HCT116 (cell line): ENCODE results near the gene B4GALNT2. TPM values are rescaled to one million over a fixed set of nuclear protein-coding genes. Genes with fewer than 3 reads are reported as not detected.

ENCODE experiments used
- ATAC-seq: fragments of 200-7000 bp; cut with Tn5 transposase; 2 replicates; pipeline ENCODE4 v1.9.1; 2020; ENCODE audit warnings: mild to moderate bottlenecking, moderate library complexity
- BruUV-seq: library from RNA; stranded (reverse); fragments of 400-500 nt; replicated peaks from 2 replicates; lab custom pipeline; 2021; lab: Mats Ljungman, UMichigan
- CTCF ChIA-PET: fragments of 300-600 bp; sonication (Branson Sonifier 250); formaldehyde crosslinking; loops from one replicate; lab custom pipeline; 2021; ENCODE audit warnings: antibody characterized with exemption; lab: Charles Lee
- POLR2A ChIA-PET: fragments of 300-600, 350-600 bp; sonication (Branson Sonifier 250); formaldehyde crosslinking; loops from one replicate; lab custom pipeline; 2021; ENCODE audit warnings: antibody characterized with exemption; lab: Charles Lee
- RAD21 ChIA-PET, 2 experiments: fragments of 300-600 bp; sonication (Branson Sonifier 250); formaldehyde crosslinking; loops; one replicate each; lab custom pipeline; 2023; ENCODE audit warnings: low total read pairs in 2 of 2; ENCODE audit not compliant: uncharacterized antibody in 2 of 2, unreplicated experiment in 2 of 2, low non-redundant PET in 1 of 2; lab: Charles Lee
- DNase-seq: peaks from one replicate; pipeline ENCODE4 v3.0.0-alpha.2; 2010; ENCODE audit warnings: low read depth, low spot score
- H2AFZ ChIP-seq: fragments of 200-600 bp; shearing (Covaris generic), sonication (generic); 2 replicates; pipeline ENCODE4 v1.6.1; 2017; ENCODE audit warnings: low read depth, mixed run types, mixed read lengths, antibody characterized with exemption, low read length; ENCODE audit not compliant: poor library complexity, severe bottlenecking
- H3K27ac ChIP-seq: 2 replicates; pipeline ENCODE4 v1.5.1; 2012; ENCODE audit warnings: low read depth, low read length
- H3K27me3 ChIP-seq: fragments of 200-600 bp; sonication (generic); 2 replicates; pipeline ENCODE4 v1.6.1; 2016; ENCODE audit warnings: mixed run types, low read length, mixed read lengths; ENCODE audit not compliant: insufficient read depth
- H3K36me3 ChIP-seq, 2 experiments: fragments of 200-500 bp in 1 of 2; fragments of 200-600 bp in 1 of 2; sonication (Bioruptor generic) in 1 of 2; sonication (generic) in 1 of 2; 2 replicates each; pipeline versions ENCODE4 v1.5.1 to v1.6.1; 2014 to 2016; ENCODE audit warnings: low read length in 2 of 2, inconsistent platforms in 1 of 2, mixed read lengths in 1 of 2, mixed run types in 1 of 2; ENCODE audit not compliant: insufficient read depth in 2 of 2, control insufficient read depth in 1 of 2
- H3K4me1 ChIP-seq, 2 experiments: fragments of 200-600 bp in 1 of 2; sonication (generic) in 1 of 2; 2 replicates each; pipeline versions ENCODE4 v1.5.1 to v1.6.1; 2012 to 2017; ENCODE audit warnings: low read length in 2 of 2, inconsistent platforms in 1 of 2, mild to moderate bottlenecking in 1 of 2, mixed read lengths in 1 of 2, mixed run types in 1 of 2, moderate library complexity in 1 of 2; ENCODE audit not compliant: insufficient read depth in 2 of 2, control insufficient read depth in 1 of 2
- H3K4me2 ChIP-seq: fragments of 200-600 bp; sonication (generic); 2 replicates; pipeline ENCODE4 v1.6.1; 2017; ENCODE audit warnings: mixed run types, low read length, mixed read lengths
- H3K4me3 ChIP-seq, 2 experiments: fragments of 200-600 bp in 1 of 2; sonication (generic) in 1 of 2; replicated peaks in 1 of 2; 2 replicates each; pipeline ENCODE4 v1.5.1; 2011 to 2016; ENCODE audit warnings: low read length in 2 of 2, control low read depth in 1 of 2, low read depth in 1 of 2, mild to moderate bottlenecking in 1 of 2, mixed read lengths in 1 of 2, mixed run types in 1 of 2
- H3K79me2 ChIP-seq: fragments of 200-600 bp; sonication (generic); 2 replicates; pipeline ENCODE4 v1.6.1; 2017; ENCODE audit warnings: mild to moderate bottlenecking, mixed run types, low read length, moderate library complexity, mixed read lengths; ENCODE audit not compliant: insufficient read depth
- H3K9ac ChIP-seq: fragments of 200-600 bp; sonication (generic); 2 replicates; pipeline ENCODE4 v1.6.1; 2016; ENCODE audit warnings: low read length, mixed read lengths
- H3K9me2 ChIP-seq: fragments of 200-600 bp; sonication (generic), shearing (Covaris generic); 2 replicates; pipeline ENCODE4 v1.6.1; 2017; ENCODE audit warnings: mixed run types, mild to moderate bottlenecking, moderate library complexity; ENCODE audit not compliant: insufficient read depth
- H3K9me3 ChIP-seq, 2 experiments: fragments of 200-500 bp in 1 of 2; fragments of 200-600 bp in 1 of 2; sonication (Bioruptor generic) in 1 of 2; sonication (generic) in 1 of 2; 2 replicates each; pipeline ENCODE4 v1.6.1; 2014 to 2017; ENCODE audit warnings: low read length in 2 of 2, mixed read lengths in 2 of 2, inconsistent platforms in 1 of 2, low read depth in 1 of 2, mild to moderate bottlenecking in 1 of 2, mixed run types in 1 of 2, moderate library complexity in 1 of 2; ENCODE audit not compliant: control insufficient read depth in 1 of 2, insufficient read depth in 1 of 2
- H4K20me1 ChIP-seq: fragments of 200-600 bp; sonication (generic), shearing (Covaris generic); 2 replicates; pipeline ENCODE4 v1.6.1; 2017; ENCODE audit warnings: mixed run types, mild to moderate bottlenecking, moderate library complexity; ENCODE audit not compliant: insufficient read depth
- CBX3 ChIP-seq: IDR thresholded peaks from 2 replicates; pipeline ENCODE4 v1.6.1; 2012; ENCODE audit warnings: low read depth
- CEBPB ChIP-seq: IDR thresholded peaks from 2 replicates; pipeline ENCODE4 v1.6.1; 2012; ENCODE audit warnings: low read depth
- EGR1 ChIP-seq: IDR thresholded peaks from 2 replicates; pipeline ENCODE4 v1.6.1; 2012; ENCODE audit warnings: low read depth
- ELF1 ChIP-seq: IDR thresholded peaks from 2 replicates; pipeline ENCODE4 v1.6.1; 2012; ENCODE audit warnings: low read depth, borderline replicate concordance
- EZH2 ChIP-seq: fragments of 200-600 bp; sonication (generic); IDR thresholded peaks from 2 replicates; pipeline ENCODE4 v1.6.1; 2017; ENCODE audit warnings: antibody characterized with exemption, mixed run types
- EZH2phosphoT487 ChIP-seq: fragments of 200-600 bp; IDR thresholded peaks from 2 replicates; pipeline ENCODE4 v1.6.1; 2018; ENCODE audit warnings: antibody characterized with exemption, borderline replicate concordance
- FOSL1 ChIP-seq: IDR thresholded peaks from 2 replicates; pipeline ENCODE4 v1.6.1; 2012; ENCODE audit warnings: low read depth
- JUND ChIP-seq: IDR thresholded peaks from 2 replicates; pipeline ENCODE4 v1.6.1; 2012
- POLR2A ChIP-seq: IDR thresholded peaks from 2 replicates; pipeline ENCODE4 v1.7.0; 2011; ENCODE audit warnings: borderline replicate concordance; ENCODE audit not compliant: insufficient read depth, insufficient read length; ENCODE audit errors: extremely low read depth
- POLR2AphosphoS5 ChIP-seq: IDR thresholded peaks from 2 replicates; pipeline ENCODE4 v1.6.1; 2011; ENCODE audit warnings: mild to moderate bottlenecking, low read depth, low read length, moderate library complexity
- RAD21 ChIP-seq: IDR thresholded peaks from 2 replicates; pipeline ENCODE4 v1.6.1; 2012; ENCODE audit warnings: low read depth, mild to moderate bottlenecking
- SIN3A ChIP-seq: IDR thresholded peaks from 2 replicates; pipeline ENCODE4 v1.6.1; 2012; ENCODE audit warnings: low read depth
- SRF ChIP-seq: IDR thresholded peaks from 2 replicates; pipeline ENCODE4 v1.6.1; 2012; ENCODE audit warnings: low read depth
- TCF7L2 ChIP-seq: IDR thresholded peaks from 2 replicates; pipeline ENCODE4 v1.7.0; 2011; ENCODE audit warnings: borderline replicate concordance, inconsistent platforms; ENCODE audit not compliant: insufficient read depth, insufficient read length; ENCODE audit errors: extremely low read depth
- YY1 ChIP-seq: IDR thresholded peaks from 2 replicates; pipeline ENCODE4 v1.6.1; 2011; ENCODE audit warnings: low read length, low read depth, moderate library complexity, mild to moderate bottlenecking; ENCODE audit not compliant: insufficient replicate concordance; ENCODE audit errors: extremely low read depth
- ZFX ChIP-seq: fragments of 450-650 bp; IDR thresholded peaks from 2 replicates; pipeline ENCODE4 v1.6.1; 2017
- ZNF274 ChIP-seq: fragments of 200-500 bp; sonication (Bioruptor generic); IDR thresholded peaks from 2 replicates; pipeline ENCODE4 v1.6.1; 2014; ENCODE audit warnings: mild to moderate bottlenecking, low read depth, low read length, inconsistent platforms
- intact Hi-C: fragments of 100-400 bp; cut with micrococcal nuclease; formaldehyde crosslinking; loops from 2 replicates; pipeline ENCODE4 v1.10.0; 2022
- total RNA-seq: library from RNA; stranded (reverse); gene quantifications from one replicate; pipeline ENCODE4 v1.2.1, GENCODE V29; 2021; ENCODE audit not compliant: unreplicated experiment
- TF ChIP-seq, protein P1 (sequence below), 3 experiments: fragments of 200-600 bp in 1 of 3; sonication (generic) in 1 of 3; IDR thresholded peaks in 2 of 3; conservative IDR thresholded peaks in 1 of 3; 2 replicates each; pipeline ENCODE4 v1.5.1; 2012 to 2017; ENCODE audit warnings: low read depth in 2 of 3, low read length in 2 of 3, antibody characterized with exemption in 1 of 3, borderline replicate concordance in 1 of 3, control low read depth in 1 of 3, mild to moderate bottlenecking in 1 of 3, mixed read lengths in 1 of 3, mixed run types in 1 of 3, moderate library complexity in 1 of 3; ENCODE audit not compliant: insufficient read depth in 1 of 3
- TF ChIP-seq, protein P2 (sequence below): IDR thresholded peaks from 2 replicates; pipeline ENCODE4 v1.6.1; 2012; ENCODE audit warnings: low read depth
- TF ChIP-seq, protein P3 (sequence below): IDR thresholded peaks from 2 replicates; pipeline ENCODE4 v1.6.1; 2012

Gene B4GALNT2
- total RNA-seq, 1 experiment from 2014 or later = not detected

DNA sequence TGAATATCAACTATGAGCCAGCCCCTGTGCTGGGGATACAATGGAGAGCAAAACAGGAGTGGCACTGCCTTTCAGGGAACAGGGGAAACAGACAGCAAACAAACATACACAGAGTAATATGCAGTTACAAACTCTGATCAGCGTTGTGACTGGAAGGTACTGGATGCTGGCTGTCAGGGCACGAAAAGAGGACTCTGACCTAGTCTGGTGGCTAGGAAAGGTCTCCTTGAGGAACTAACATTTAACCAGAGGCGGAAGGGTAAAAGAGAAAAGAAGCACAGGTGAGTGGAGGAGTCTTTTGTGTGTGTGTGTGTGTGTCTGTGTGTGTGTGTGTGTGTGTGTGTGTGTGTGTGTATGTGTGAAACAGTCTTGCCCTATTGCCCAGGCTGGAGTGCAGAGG, 12.4 kb upstream of the B4GALNT2 start:
- RAD21 ChIA-PET = no interaction called here
- no peaks in the 10 kb centered on the region for H3K79me2 ChIP-seq

More for the DNA sequence above, 12.4 kb upstream of the B4GALNT2 start:
- Histone ChIP-seq H3K4me3 (no peak overlapping the region), H3K9ac (no peak overlapping the region), H4K20me1 (no peaks in the 10 kb centered on the region), H3K36me3 (no peaks in the 10 kb centered on the region), H2AFZ (no peak overlapping the region), H3K4me1 (no peaks in the 10 kb centered on the region), H3K27ac (no peak overlapping the region), H3K9me2 (no peaks in the 10 kb centered on the region), H3K27me3 (no peaks in the 10 kb centered on the region), H3K9me3 (no peaks in the 10 kb centered on the region), H3K4me2 (no peak overlapping the region)
- TF ChIP-seq SIN3A (no peak), FOSL1 (no peak), EZH2 (no peak), ZNF274 (no peak), RAD21 (no peak), ELF1 (no peak), JUND (no peak), CEBPB (no peak), EZH2phosphoT487 (no peak), POLR2A (no peak), SRF (no peak), TCF7L2 (no peak), EGR1 (no peak), ZFX (no peak), YY1 (no peak), POLR2AphosphoS5 (no peak), CBX3 (no peak)
- TF ChIP-seq, protein P1, sequence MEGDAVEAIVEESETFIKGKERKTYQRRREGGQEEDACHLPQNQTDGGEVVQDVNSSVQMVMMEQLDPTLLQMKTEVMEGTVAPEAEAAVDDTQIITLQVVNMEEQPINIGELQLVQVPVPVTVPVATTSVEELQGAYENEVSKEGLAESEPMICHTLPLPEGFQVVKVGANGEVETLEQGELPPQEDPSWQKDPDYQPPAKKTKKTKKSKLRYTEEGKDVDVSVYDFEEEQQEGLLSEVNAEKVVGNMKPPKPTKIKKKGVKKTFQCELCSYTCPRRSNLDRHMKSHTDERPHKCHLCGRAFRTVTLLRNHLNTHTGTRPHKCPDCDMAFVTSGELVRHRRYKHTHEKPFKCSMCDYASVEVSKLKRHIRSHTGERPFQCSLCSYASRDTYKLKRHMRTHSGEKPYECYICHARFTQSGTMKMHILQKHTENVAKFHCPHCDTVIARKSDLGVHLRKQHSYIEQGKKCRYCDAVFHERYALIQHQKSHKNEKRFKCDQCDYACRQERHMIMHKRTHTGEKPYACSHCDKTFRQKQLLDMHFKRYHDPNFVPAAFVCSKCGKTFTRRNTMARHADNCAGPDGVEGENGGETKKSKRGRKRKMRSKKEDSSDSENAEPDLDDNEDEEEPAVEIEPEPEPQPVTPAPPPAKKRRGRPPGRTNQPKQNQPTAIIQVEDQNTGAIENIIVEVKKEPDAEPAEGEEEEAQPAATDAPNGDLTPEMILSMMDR (IDR thresholded peaks at IDR 0.05 in 2 of 3, conservative IDR thresholded peaks at IDR 0.05 in 1 of 3; ENCODE audit: borderline replicate concordance in 1 of 3, insufficient read depth in 1 of 3, low read depth in 2 of 3, low read length in 2 of 3) = no peak
- TF ChIP-seq, protein P2, sequence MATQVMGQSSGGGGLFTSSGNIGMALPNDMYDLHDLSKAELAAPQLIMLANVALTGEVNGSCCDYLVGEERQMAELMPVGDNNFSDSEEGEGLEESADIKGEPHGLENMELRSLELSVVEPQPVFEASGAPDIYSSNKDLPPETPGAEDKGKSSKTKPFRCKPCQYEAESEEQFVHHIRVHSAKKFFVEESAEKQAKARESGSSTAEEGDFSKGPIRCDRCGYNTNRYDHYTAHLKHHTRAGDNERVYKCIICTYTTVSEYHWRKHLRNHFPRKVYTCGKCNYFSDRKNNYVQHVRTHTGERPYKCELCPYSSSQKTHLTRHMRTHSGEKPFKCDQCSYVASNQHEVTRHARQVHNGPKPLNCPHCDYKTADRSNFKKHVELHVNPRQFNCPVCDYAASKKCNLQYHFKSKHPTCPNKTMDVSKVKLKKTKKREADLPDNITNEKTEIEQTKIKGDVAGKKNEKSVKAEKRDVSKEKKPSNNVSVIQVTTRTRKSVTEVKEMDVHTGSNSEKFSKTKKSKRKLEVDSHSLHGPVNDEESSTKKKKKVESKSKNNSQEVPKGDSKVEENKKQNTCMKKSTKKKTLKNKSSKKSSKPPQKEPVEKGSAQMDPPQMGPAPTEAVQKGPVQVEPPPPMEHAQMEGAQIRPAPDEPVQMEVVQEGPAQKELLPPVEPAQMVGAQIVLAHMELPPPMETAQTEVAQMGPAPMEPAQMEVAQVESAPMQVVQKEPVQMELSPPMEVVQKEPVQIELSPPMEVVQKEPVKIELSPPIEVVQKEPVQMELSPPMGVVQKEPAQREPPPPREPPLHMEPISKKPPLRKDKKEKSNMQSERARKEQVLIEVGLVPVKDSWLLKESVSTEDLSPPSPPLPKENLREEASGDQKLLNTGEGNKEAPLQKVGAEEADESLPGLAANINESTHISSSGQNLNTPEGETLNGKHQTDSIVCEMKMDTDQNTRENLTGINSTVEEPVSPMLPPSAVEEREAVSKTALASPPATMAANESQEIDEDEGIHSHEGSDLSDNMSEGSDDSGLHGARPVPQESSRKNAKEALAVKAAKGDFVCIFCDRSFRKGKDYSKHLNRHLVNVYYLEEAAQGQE = no peak
- TF ChIP-seq, protein P3, sequence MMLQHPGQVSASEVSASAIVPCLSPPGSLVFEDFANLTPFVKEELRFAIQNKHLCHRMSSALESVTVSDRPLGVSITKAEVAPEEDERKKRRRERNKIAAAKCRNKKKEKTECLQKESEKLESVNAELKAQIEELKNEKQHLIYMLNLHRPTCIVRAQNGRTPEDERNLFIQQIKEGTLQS = no peak
- no TSS peak for BruUV-seq
- intact Hi-C loops = no loop called here
- ChIA-PET POLR2A (interaction anchor here (0.8 kb wide), 1 partner anchor 16 kb away, joined by 3 read pairs; no protein-coding TSS in a partner anchor), CTCF (interaction anchor here (0.5 to 1.4 kb wide), 2 partner anchors 61 to 315 kb away, joined by 3 read pairs; no protein-coding TSS in a partner anchor)
- DNase-seq (no peak), ATAC-seq (no peak)
